BJ (cell line): ENCODE results near the gene SNX8. TPM values are rescaled to one million over a fixed set of nuclear protein-coding genes. Genes with fewer than 3 reads are reported as not detected.

Experiments used
- CTCF ChIA-PET: fragments of 350-600 bp; formaldehyde crosslinking; extraction: SDS; loops from one replicate; lab custom pipeline; 2021; ENCODE audit warnings: antibody characterized with exemption, inconsistent platforms; lab: Yijun Ruan, JAX
- POLR2A ChIA-PET: fragments of 300-600 bp; sonication (Branson Sonifier 250); formaldehyde crosslinking; extraction: SDS; loops from one replicate; lab custom pipeline; 2021; ENCODE audit warnings: antibody characterized with exemption; lab: Charles Lee
- DNase-seq: peaks from one replicate; pipeline ENCODE4 v3.0.0-alpha.2; 2011; ENCODE audit warnings: low read depth
- H3K27me3 ChIP-seq: 2 replicates; pipeline ENCODE4 v1.6.0; 2011; ENCODE audit warnings: low read length; ENCODE audit not compliant: control insufficient read depth, insufficient read depth
- H3K36me3 ChIP-seq: 2 replicates; pipeline ENCODE4 v1.5.1; 2011; ENCODE audit warnings: low read length; ENCODE audit not compliant: control insufficient read depth, insufficient read depth
- H3K4me3 ChIP-seq: 2 replicates; pipeline ENCODE4 v1.5.1; 2011; ENCODE audit warnings: low read depth, mild to moderate bottlenecking, control low read depth, low read length
- polyA plus RNA-seq: library from polyadenylated mRNA; depleted of rRNA; stranded (reverse); fragments of >200 nt; gene quantifications from 2 replicates; pipeline ENCODE4 v1.2.3, GENCODE V29; 2011
- TF ChIP-seq, protein P1 (sequence below): IDR thresholded peaks from 2 replicates; pipeline ENCODE4 v1.5.1; 2011; ENCODE audit warnings: low read depth, mild to moderate bottlenecking, control low read depth, inconsistent platforms, low read length, moderate library complexity; ENCODE audit not compliant: insufficient read depth

Gene SNX8
- polyA plus RNA-seq, 1 experiment = 62.1 TPM

DNA sequence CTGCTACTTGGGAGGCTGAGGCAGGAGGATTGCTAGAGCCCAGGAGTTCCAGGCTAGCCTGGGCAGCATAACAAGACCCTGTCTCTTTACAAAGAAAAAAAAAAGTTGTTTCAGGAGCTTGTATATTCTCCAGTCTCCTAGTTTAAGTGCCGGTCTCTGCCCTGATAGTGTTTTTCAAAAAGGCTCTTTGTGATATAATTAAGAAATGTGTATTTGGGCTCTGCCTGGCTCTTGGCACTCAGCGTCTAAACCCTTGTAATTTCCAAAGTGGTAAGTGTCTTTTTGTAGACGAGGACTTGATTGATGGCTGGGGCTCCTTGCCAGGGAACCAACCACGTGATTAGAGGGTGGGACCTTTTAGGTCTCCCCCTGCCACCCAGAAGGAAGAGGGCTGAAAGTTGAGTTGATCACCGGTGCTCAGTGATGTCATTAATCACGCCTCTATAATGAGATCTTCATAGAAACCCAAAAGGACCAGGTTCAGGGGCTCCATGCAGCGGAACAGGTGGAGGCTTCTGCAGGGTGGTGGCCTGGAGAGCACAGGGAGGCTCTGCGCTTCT lies 44.8 kb upstream of the SNX8 start:
- Histone ChIP-seq H3K4me3 (no peak overlapping the region), H3K36me3 (peaks cover 17% of the 10 kb centered on the region), H3K27me3 (no peaks in the 10 kb centered on the region)
- ChIA-PET CTCF (no interaction called here), POLR2A (no interaction called here)
- no peak for DNase-seq
- TF ChIP-seq, protein P1, sequence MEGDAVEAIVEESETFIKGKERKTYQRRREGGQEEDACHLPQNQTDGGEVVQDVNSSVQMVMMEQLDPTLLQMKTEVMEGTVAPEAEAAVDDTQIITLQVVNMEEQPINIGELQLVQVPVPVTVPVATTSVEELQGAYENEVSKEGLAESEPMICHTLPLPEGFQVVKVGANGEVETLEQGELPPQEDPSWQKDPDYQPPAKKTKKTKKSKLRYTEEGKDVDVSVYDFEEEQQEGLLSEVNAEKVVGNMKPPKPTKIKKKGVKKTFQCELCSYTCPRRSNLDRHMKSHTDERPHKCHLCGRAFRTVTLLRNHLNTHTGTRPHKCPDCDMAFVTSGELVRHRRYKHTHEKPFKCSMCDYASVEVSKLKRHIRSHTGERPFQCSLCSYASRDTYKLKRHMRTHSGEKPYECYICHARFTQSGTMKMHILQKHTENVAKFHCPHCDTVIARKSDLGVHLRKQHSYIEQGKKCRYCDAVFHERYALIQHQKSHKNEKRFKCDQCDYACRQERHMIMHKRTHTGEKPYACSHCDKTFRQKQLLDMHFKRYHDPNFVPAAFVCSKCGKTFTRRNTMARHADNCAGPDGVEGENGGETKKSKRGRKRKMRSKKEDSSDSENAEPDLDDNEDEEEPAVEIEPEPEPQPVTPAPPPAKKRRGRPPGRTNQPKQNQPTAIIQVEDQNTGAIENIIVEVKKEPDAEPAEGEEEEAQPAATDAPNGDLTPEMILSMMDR = no peak

DNA sequence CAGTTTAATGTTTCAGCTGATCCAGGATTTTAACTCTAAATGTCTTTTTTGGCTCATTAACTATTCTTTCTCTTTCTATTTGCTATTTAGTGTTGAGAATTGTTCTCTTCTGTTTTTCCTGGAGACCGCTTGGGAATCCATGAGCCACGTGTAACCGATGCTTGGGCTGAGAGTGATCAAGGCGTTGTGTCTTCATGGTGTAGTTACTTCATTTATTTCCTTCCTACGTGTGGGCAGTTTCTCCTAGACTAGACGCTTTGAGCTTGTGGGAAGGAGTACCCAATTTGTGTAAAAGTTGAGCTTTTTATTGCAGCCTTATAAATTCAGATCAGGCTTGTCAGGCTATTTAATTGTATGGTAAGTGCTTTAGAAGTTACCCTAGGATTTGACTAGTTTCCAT lies 43.3 kb upstream of the SNX8 start:
- H3K27me3 ChIP-seq = no peaks in the 10 kb centered on the region
- CTCF ChIA-PET = interaction anchor here (0.6 to 1.0 kb wide), 2 partner anchors 111 to 779 kb away, joined by 3 read pairs; no protein-coding TSS in a partner anchor
- H3K4me3 ChIP-seq = no peak overlapping the region
- no peak for DNase-seq
- peaks cover 7% of the 10 kb centered on the region for H3K36me3 ChIP-seq
- POLR2A ChIA-PET = no interaction called here
- TF ChIP-seq, protein P1 = no peak

DNA sequence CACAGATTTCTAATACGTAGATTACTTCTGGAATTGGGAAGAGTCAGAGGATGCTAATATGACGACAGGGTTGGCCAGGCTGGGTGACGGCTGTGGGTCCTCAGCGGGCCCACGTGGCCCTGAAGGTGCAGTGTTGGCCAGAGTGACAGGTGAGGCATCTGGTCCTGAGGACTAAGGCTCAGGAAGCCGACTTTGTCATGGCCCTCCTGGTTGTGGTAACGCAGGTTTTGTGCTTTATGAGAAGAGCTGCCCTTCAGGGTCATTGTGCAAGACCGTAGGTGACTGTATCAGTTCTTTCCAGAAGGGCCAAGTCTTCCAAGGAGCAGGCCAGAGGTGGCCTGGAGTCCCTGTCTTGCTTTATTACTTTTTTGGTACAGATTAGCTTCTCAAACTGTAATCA lies 42.9 kb upstream of the SNX8 start:
- Histone ChIP-seq H3K4me3 (no peak overlapping the region), H3K27me3 (no peaks in the 10 kb centered on the region), H3K36me3 (peaks cover 4% of the 10 kb centered on the region; the same call in 1 of the 2 replicates)
- TF ChIP-seq, protein P1 = no peak
- ChIA-PET POLR2A (no interaction called here), CTCF (interaction anchor here (0.6 to 1.0 kb wide), 2 partner anchors 111 to 778 kb away, joined by 3 read pairs; no protein-coding TSS in a partner anchor)
- DNase-seq = no peak

DNA sequence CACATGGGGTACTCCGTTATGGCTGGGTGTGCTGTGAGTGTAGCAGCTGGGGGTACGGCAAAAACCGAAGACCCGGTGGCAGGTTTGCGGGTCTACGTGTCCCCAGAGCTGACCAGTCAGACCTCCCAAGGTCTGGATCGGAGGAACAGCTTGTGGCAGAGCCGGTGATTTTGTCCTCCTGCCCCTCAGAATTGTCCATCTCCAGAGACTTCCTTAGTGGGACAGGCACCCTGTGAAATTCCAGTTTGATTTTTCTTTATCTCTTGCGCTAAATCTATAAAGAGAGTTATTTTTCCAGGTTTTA lies 41.4 kb upstream of the SNX8 start:
- peak overlapping the region; percentile 100 for H3K4me3 ChIP-seq
- ChIA-PET CTCF (interaction anchor here (0.7 to 1.3 kb wide), 2 partner anchors 9 to 113 kb away, joined by 3 read pairs; no protein-coding TSS in a partner anchor), POLR2A (no interaction called here)
- H3K27me3 ChIP-seq = no peaks in the 10 kb centered on the region
- DNase-seq = no peak
- TF ChIP-seq, protein P1 = no peak
- H3K36me3 ChIP-seq = peaks cover 4% of the 10 kb centered on the region; the same call in 1 of the 2 replicates

DNA sequence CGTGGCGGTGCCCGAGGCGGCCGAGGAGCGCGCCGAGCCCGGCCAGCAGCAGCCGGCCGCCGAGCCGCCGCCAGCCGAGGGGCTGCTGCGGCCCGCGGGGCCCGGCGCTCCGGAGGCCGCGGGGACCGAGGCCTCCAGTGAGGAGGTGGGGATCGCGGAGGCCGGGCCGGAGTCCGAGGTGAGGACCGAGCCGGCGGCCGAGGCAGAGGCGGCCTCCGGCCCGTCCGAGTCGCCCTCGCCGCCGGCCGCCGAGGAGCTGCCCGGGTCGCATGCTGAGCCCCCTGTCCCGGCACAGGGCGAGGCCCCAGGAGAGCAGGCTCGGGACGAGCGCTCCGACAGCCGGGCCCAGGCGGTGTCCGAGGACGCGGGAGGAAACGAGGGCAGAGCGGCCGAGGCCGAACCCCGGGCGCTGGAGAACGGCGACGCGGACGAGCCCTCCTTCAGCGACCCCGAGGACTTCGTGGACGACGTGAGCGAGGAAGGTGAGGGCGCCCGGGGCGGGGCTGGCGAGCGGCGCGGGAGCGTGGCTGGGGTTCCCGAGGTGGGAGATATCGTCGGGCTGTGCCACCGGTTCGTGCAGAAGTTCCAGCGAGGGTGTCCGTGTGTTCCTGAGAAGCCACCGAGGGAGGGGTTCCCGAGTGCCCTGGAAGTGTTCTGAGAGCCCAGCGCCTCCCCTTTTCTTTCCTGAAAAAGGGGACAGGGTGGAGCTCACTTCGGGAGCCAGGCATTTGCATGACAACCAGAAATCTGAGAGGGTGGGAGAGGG lies 40.9 kb upstream of the SNX8 start:
- ChIA-PET POLR2A (no interaction called here), CTCF (interaction anchor here (0.7 to 1.3 kb wide), 2 partner anchors 10 to 114 kb away, joined by 3 read pairs; no protein-coding TSS in a partner anchor)
- Histone ChIP-seq H3K4me3 (peak overlapping the region; percentile 100), H3K36me3 (peaks cover 4% of the 10 kb centered on the region; the same call in 1 of the 2 replicates), H3K27me3 (no peaks in the 10 kb centered on the region)
- TF ChIP-seq, protein P1 = no peak
- DNase-seq = no peak
